Esophagus squamous epithelium (tissue), 5 donors: Measurements from ENCODE around the gene SPARC. TPM values are rescaled to one million over a fixed set of nuclear protein-coding genes. Genes with fewer than 3 reads are reported as not detected.

Source experiments
- DNase-seq: peaks from one replicate; lab custom pipeline; 2025; lab: John Stamatoyannopoulos, UW
- H3K27ac ChIP-seq, 4 donors: fragments of 200-600 bp; sonication (generic); one replicate each; pipeline ENCODE4 v1.5.1; 2016 to 2019; ENCODE audit warnings: mild to moderate bottlenecking in 1 of 4
- H3K27me3 ChIP-seq, 4 donors: fragments of 200-600 bp; sonication (generic); 1 replicate in 3 of 4; 2 replicates in 1 of 4; pipeline versions ENCODE4 v1.5.1 to v1.6.0; 2017 to 2021; ENCODE audit warnings: antibody characterized with exemption in 1 of 4
- H3K36me3 ChIP-seq, 3 donors: fragments of 200-600 bp; sonication (generic); one replicate each; pipeline ENCODE4 v1.5.1; 2016 to 2019
- H3K4me1 ChIP-seq, 3 donors: fragments of 200-600 bp; sonication (generic); one replicate each; pipeline ENCODE4 v1.5.1; 2017 to 2019
- H3K4me3 ChIP-seq, 4 donors: fragments of 200-600 bp; sonication (generic); 1 replicate in 3 of 4; 2 replicates in 1 of 4; pipeline ENCODE4 v1.5.1; 2016 to 2019; ENCODE audit warnings: mild to moderate bottlenecking in 2 of 4, moderate library complexity in 1 of 4
- H3K9me3 ChIP-seq, 3 donors: fragments of 200-600 bp; sonication (generic); one replicate each; pipeline ENCODE4 v1.5.1; 2016 to 2019
- CTCF ChIP-seq, 6 experiments: fragments of 450-650 bp in 4 of 6; fragments of 200-600 bp in 2 of 6; sonication (generic) in 2 of 6; IDR thresholded peaks; one replicate each; pipeline ENCODE4 v1.5.1; 2016 to 2019; ENCODE audit warnings: antibody characterized with exemption in 6 of 6, mild to moderate bottlenecking in 4 of 6, moderate library complexity in 4 of 6
- POLR2A ChIP-seq, 4 donors: fragments of 450-650 bp; IDR thresholded peaks; one replicate each; pipeline ENCODE4 v1.6.1; 2017; ENCODE audit warnings: antibody characterized with exemption in 4 of 4, mild to moderate bottlenecking in 4 of 4, moderate library complexity in 3 of 4
- WGBS, 2 donors: methylation state at CpG; one replicate each; pipeline ENCODE4 v1.1.5; 2018; 5-methylcytosine and 5-hydroxymethylcytosine counted together
- intact Hi-C: fragments of 100-400 bp; cut with DNase I; formaldehyde crosslinking; loops from one replicate; pipeline ENCODE4 v1.15.0; 2022
- total RNA-seq, 4 donors: library from RNA; depleted of rRNA; stranded (reverse); fragments of >200 nt; gene quantifications; one replicate each; pipeline ENCODE4 v1.1.0, GENCODE V29; 2016
- donor health status: DM: yes; HTN: yes; CAD: no.

The SPARC gene
- total RNA-seq, 4 donors from 2014 or later, result 14.9 to 164 (median 61.9) TPM

GRCh38 chr5:151632941-151633340, 53.8 kb downstream of the SPARC start:
- DNase-seq, result no peak
- intact Hi-C loops, result no loop called here
- Histone ChIP-seq H3K4me1 (peaks cover 10 to 78% (median 35%) of the 10 kb centered on the region in 3 donors), H3K4me3 (peak overlapping the region; percentile 17 to 49 (median 21)), H3K27ac (peak overlapping the region; percentile 73 to 90 (median 78)), H3K36me3 (no peaks in the 10 kb centered on the region), H3K9me3 (no peaks in the 10 kb centered on the region), H3K27me3 (peaks cover 0 to 7% (median 0%) of the 10 kb centered on the region in 4 donors)
- TF ChIP-seq POLR2A (IDR thresholded peaks at IDR 0.05), result no peak
- no peak for TF ChIP-seq CTCF (IDR thresholded peaks at IDR 0.05)
- 28 to 84% methylated on average over 3 of the region's 8 CpGs for WGBS, 2 donors

- peak overlapping the region; percentile 17 to 49 (median 21) for H3K4me3 ChIP-seq
- H3K27me3 ChIP-seq, result peaks cover 0 to 7% (median 0%) of the 10 kb centered on the region in 4 donors
- TF ChIP-seq CTCF (IDR thresholded peaks at IDR 0.05), result no peak
- no peak for TF ChIP-seq POLR2A (IDR thresholded peaks at IDR 0.05)
- H3K4me1 ChIP-seq, result peaks cover 14 to 79% (median 39%) of the 10 kb centered on the region in 3 donors
- H3K9me3 ChIP-seq, result no peaks in the 10 kb centered on the region
- no peaks in the 10 kb centered on the region for H3K36me3 ChIP-seq
- intact Hi-C loops, result no loop called here
- DNase-seq, result no peak
- H3K27ac ChIP-seq, result peak overlapping the region; percentile 73 to 90 (median 78)
- 21 to 53% methylated on average over 6 to 13 of the region's 15 CpGs for WGBS, 2 donors
Observed at GRCh38 chr5:151632524-151632923, 54.2 kb downstream of the SPARC start.

- Histone ChIP-seq H3K4me3 (peak overlapping the region in 3 of 4 donors; percentile 17 to 49 (median 22)), H3K9me3 (no peaks in the 10 kb centered on the region), H3K27ac (peak overlapping the region; percentile 73 to 90 (median 78)), H3K36me3 (no peaks in the 10 kb centered on the region), H3K27me3 (peaks cover 0 to 7% (median 0%) of the 10 kb centered on the region in 4 donors), H3K4me1 (peaks cover 15 to 79% (median 45%) of the 10 kb centered on the region in 3 donors)
- WGBS, 2 donors, result 87 to 88% methylated on average over 5 of the region's 5 CpGs
- TF ChIP-seq POLR2A (IDR thresholded peaks at IDR 0.05), result no peak
- TF ChIP-seq CTCF (IDR thresholded peaks at IDR 0.05), result no peak
- intact Hi-C loops, result no loop called here
- DNase-seq, result no peak
Observed at GRCh38 chr5:151631941-151632340, 54.8 kb downstream of the SPARC start.

- peaks cover 15 to 70% (median 33%) of the 10 kb centered on the region in 3 donors for H3K4me1 ChIP-seq
- TF ChIP-seq CTCF (IDR thresholded peaks at IDR 0.05), result no peak
- no peak for TF ChIP-seq POLR2A (IDR thresholded peaks at IDR 0.05)
- no peaks in the 10 kb centered on the region for H3K9me3 ChIP-seq
- H3K4me3 ChIP-seq, result no peak overlapping the region
- intact Hi-C loops, result no loop called here
- H3K36me3 ChIP-seq, result no peaks in the 10 kb centered on the region
- H3K27me3 ChIP-seq, result peaks cover 0 to 7% (median 0%) of the 10 kb centered on the region in 4 donors
- DNase-seq, result no peak
- H3K27ac ChIP-seq, result peak overlapping the region in 1 of 4 donors; percentile 34
Observed at GRCh38 chr5:151630088-151630487, 56.6 kb downstream of the SPARC start.

- peaks cover 11 to 70% (median 29%) of the 10 kb centered on the region in 3 donors for H3K4me1 ChIP-seq
- 34 to 48% methylated on average over 4 to 6 of the region's 7 CpGs for WGBS, 2 donors
- no peaks in the 10 kb centered on the region for H3K36me3 ChIP-seq
- H3K27ac ChIP-seq, result peak overlapping the region; percentile 35 to 81 (median 70)
- TF ChIP-seq POLR2A (IDR thresholded peaks at IDR 0.05), result no peak
- peak in 1 of 6 experiments; percentile 33 for TF ChIP-seq CTCF (IDR thresholded peaks at IDR 0.05)
- intact Hi-C loops, result no loop called here
- DNase-seq, result no peak
- H3K4me3 ChIP-seq, result no peak overlapping the region
- no peaks in the 10 kb centered on the region for H3K9me3 ChIP-seq
- no peaks in the 10 kb centered on the region for H3K27me3 ChIP-seq
Observed at GRCh38 chr5:151628112-151628823, 58.4 kb downstream of the SPARC start.
